HG02759 (cell line): Measurements from ENCODE around the gene TWIST1.

ENCODE experiments used
- ATAC-seq: cut with Tn5 transposase; IDR thresholded peaks from one replicate; pipeline ENCODE4 v1.9.1; 2021; ENCODE audit warnings: mild to moderate bottlenecking, moderate library complexity; ENCODE audit not compliant: unreplicated experiment

TWIST1 gene

DNA sequence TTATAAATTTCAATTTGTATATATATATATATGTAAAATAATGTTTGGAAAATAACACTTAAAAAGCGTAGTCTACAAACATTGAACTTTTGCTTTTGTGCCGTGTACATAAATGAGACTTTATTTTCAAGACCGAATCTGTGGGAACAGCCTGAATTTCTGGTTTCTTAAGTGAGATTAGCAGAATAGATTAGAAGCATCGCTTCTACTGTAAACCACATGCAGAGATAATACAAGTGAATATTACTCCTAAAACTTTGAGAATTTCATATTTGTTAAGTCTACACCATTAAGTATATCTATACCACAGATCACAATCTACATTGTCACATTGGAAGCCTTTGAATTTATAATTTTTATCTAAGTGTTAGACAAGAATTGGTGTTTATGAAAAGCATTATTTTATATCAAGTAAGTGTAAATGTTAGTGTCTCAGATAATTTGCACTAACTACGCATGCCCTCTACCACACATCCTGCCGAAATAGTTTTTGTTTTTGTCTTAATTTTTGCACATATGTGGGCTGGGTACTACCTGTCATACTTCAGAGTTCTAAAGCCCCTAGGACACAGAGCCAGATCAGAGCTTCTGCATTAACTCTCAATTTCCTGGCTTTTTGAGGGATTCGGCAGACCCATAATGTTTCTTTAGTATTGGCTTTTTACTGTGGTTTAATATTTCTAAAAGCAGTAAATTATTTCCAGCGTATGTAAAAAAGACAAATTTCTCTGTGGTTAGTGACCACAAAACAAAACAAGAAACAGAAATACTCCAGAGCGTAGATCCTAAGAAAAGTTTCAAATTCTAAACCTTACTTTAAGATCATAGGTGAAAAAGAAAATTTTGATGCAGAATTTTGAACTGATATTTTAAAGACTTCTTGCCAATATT, 20.0 kb downstream of the TWIST1 start:
- ATAC-seq = no peak

- no peak for ATAC-seq
Measured at GRCh38 chr7:19095353-19095860, 22.0 kb downstream of the TWIST1 start.

GRCh38 chr7:19094598-19095352, 22.7 kb downstream of the TWIST1 start:
- no peak for ATAC-seq

DNA sequence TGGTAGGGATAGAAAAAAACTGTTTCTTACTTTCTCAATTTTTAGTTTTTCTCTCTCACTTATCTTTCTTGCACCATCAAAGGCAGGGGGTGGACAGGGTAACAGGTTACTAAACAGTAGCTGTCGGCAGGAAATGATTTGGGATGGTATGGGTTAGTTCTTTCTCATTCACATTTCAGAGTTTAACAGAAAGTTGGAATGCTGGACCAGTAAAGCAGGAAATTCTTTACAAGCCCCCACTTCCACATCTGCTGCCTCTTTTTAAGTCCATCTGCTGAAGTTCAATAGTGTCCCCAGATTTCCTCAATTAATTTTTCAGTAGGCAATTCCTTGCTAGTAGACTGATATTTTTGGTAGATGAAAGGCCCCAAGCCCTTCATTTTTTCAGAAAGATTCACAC, 23.3 kb downstream of the TWIST1 start:
- ATAC-seq = no peak

- ATAC-seq = no peak
Measured at GRCh38 chr7:19091550-19092200, 25.8 kb downstream of the TWIST1 start.

DNA sequence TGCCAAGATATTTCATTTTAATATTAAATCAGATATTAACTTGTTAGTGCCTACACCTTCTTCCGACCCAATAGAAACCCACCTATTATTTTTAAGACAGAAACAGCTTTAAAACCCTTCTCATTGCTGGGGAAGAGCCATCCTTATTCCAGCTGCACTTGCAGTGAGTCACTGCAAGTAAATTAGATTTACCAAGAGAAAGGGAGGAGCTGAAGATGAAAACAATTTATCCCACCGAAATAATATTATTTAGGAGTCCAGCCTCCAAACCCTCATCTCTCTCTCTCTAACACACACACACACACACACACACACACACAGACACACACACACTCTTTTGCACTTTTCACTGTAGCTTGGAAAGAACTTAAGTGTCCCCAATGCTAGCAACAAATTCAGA, 26.9 kb downstream of the TWIST1 start:
- ATAC-seq = no peak

GRCh38 chr7:19089797-19090196, 27.6 kb downstream of the TWIST1 start:
- ATAC-seq = no peak

- ATAC-seq = no peak
Measured at GRCh38 chr7:19089378-19089777, 28.1 kb downstream of the TWIST1 start.

- no peak for ATAC-seq
Measured at GRCh38 chr7:19080093-19080492, 37.3 kb downstream of the TWIST1 start.

GRCh38 chr7:19079066-19079465, 38.4 kb downstream of the TWIST1 start:
- no peak for ATAC-seq

DNA sequence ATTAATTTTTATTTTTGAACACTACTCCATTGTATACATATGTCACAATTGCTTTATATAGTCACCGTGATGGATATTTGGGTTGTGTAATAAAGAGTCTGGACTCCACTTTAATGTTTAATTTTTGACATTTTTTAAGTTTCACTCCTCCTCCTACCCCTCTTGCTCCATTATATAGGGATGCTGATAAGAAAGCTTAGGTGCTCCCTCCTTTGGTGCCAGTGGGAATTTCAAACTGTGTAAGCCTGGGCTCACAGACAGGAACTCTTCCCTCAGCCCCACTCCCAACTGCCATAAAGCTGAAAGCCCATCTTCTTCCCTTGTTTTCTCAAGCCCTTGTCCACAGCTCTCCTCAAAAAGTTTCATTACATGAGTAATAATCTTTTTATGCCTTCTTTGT, 47.6 kb downstream of the TWIST1 start:
- no peak for ATAC-seq

- no peak for ATAC-seq
Measured at GRCh38 chr7:19066170-19066569, 51.3 kb downstream of the TWIST1 start.
